CD8-positive, alpha-beta memory T cell (primary cell): ENCODE results near the gene SFI1. TPM values are rescaled to one million over a fixed set of nuclear protein-coding genes. Genes with fewer than 3 reads are reported as not detected.

Source experiments
- CTCF ChIA-PET: fragments of 350-600 bp; sonication (Branson Sonifier 250); formaldehyde crosslinking; loops from one replicate; lab custom pipeline; 2021; ENCODE audit warnings: antibody characterized with exemption; lab: Charles Lee
- POLR2A ChIA-PET: fragments of 350-600 bp; sonication (Branson Sonifier 250); formaldehyde crosslinking; loops from one replicate; lab custom pipeline; 2021; ENCODE audit warnings: antibody characterized with exemption; lab: Charles Lee
- DNase-seq, 5 donors: peaks; one replicate each; pipeline versions ENCODE4 v3.0.0 to v3.0.0-alpha.2; 2020 to 2022; ENCODE audit warnings: mixed read lengths in 1 of 5
- H3K27ac ChIP-seq: one replicate; pipeline ENCODE4 v1.7.0; 2013; ENCODE audit warnings: low read depth, mild to moderate bottlenecking, low read length, moderate library complexity
- H3K27me3 ChIP-seq: 2 replicates; pipeline ENCODE4 v1.7.0; 2013; ENCODE audit warnings: low read length, mild to moderate bottlenecking; ENCODE audit not compliant: insufficient read depth, poor library complexity, severe bottlenecking
- H3K36me3 ChIP-seq: 2 replicates; pipeline ENCODE4 v1.7.0; 2013; ENCODE audit warnings: mild to moderate bottlenecking, low read length, moderate library complexity; ENCODE audit not compliant: insufficient read depth
- H3K4me1 ChIP-seq: 2 replicates; pipeline ENCODE4 v1.7.0; 2013; ENCODE audit warnings: mild to moderate bottlenecking, low read length, moderate library complexity; ENCODE audit not compliant: insufficient read depth
- H3K4me3 ChIP-seq: 2 replicates; pipeline ENCODE4 v1.7.0; 2013; ENCODE audit warnings: mild to moderate bottlenecking, low read length
- H3K9me3 ChIP-seq: 2 replicates; pipeline ENCODE4 v1.7.0; 2013; ENCODE audit warnings: mild to moderate bottlenecking, low read length
- H3K27ac Mint-ChIP-seq, 8 donors: one replicate each; pipeline ENCODE4 v1.8.0; 2020 to 2021; ENCODE audit warnings: mixed read lengths in 8 of 8, mild to moderate bottlenecking in 6 of 8, inconsistent platforms in 3 of 8, moderate library complexity in 3 of 8
- H3K27me3 Mint-ChIP-seq, 2 donors: one replicate each; pipeline ENCODE4 v1.8.0; 2020 to 2021; ENCODE audit warnings: mixed read lengths in 2 of 2, mild to moderate bottlenecking in 1 of 2, moderate library complexity in 1 of 2
- H3K36me3 Mint-ChIP-seq, 3 donors: one replicate each; pipeline ENCODE4 v1.8.0; 2020 to 2021; ENCODE audit warnings: mixed read lengths in 3 of 3, inconsistent platforms in 1 of 3, mild to moderate bottlenecking in 1 of 3
- H3K4me1 Mint-ChIP-seq, 3 donors: one replicate each; pipeline ENCODE4 v1.8.0; 2020 to 2021; ENCODE audit warnings: mixed read lengths in 3 of 3, inconsistent platforms in 1 of 3, mild to moderate bottlenecking in 1 of 3
- H3K4me3 Mint-ChIP-seq, 7 donors: one replicate each; pipeline ENCODE4 v1.8.0; 2020 to 2021; ENCODE audit warnings: mixed read lengths in 7 of 7, mild to moderate bottlenecking in 6 of 7, moderate library complexity in 4 of 7, inconsistent platforms in 2 of 7
- H3K9me3 Mint-ChIP-seq, 5 donors: one replicate each; pipeline ENCODE4 v1.8.0; 2020 to 2022; ENCODE audit warnings: mixed read lengths in 5 of 5, mild to moderate bottlenecking in 3 of 5, moderate library complexity in 2 of 5, inconsistent platforms in 1 of 5
- polyA plus RNA-seq: library from polyadenylated mRNA; unstranded; fragments of 300-500 nt; fragmentation: Illumina TruSeq; gene quantifications from one replicate; pipeline ENCODE4 v1.2.3, GENCODE V29; 2021
- total RNA-seq, 2 experiments: library from RNA; stranded (reverse); gene quantifications; one replicate each; pipeline ENCODE4 v1.2.3, GENCODE V29; 2021

SFI1 gene
- total and polyA plus RNA-seq, 3 experiments from 2014 or later, result 34.8 to 129 (median 119) TPM

- Histone ChIP-seq H3K27me3 (no peaks in the 10 kb centered on the region), H3K4me1 (no peaks in the 10 kb centered on the region), H3K4me3 (no peak overlapping the region), H3K36me3 (peaks cover 34% of the 10 kb centered on the region), H3K9me3 (no peaks in the 10 kb centered on the region), H3K27ac (no peak overlapping the region)
- POLR2A ChIA-PET, result no interaction called here
- Mint-ChIP-seq H3K4me3 (no peak overlapping the region), H3K27ac (no peak overlapping the region), H3K36me3 (peaks cover 0 to 68% (median 9%) of the 10 kb centered on the region in 3 donors), H3K9me3 (no peaks in the 10 kb centered on the region), H3K4me1 (no peaks in the 10 kb centered on the region), H3K27me3 (no peaks in the 10 kb centered on the region)
- DNase-seq, result no peak
- CTCF ChIA-PET, result no interaction called here
Measured at GRCh38 chr22:31602259-31602952, 106.1 kb downstream of the SFI1 start.

DNA sequence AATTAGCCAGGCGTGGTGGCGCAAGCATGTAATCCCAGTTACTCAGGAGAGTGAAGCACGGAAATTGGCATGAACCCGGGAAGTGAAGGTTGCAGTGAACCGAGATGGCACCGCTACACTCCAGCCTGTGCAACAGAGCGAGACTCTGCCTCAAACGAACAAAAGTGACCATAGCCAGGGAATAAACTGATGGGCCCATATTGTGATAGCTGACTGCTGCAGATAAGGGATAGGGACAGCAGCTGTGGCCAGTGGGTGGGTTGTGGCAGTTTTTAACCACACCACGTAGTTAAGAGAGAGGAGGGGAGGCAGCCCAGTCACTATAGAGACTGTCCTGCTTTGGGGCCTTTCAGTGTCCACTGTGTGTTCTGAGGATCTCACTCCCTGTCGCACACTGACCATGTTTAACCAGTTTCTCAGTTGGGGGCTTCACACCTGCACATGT lies 106.8 kb downstream of the SFI1 start:
- H3K27ac Mint-ChIP-seq, result no peak overlapping the region
- CTCF ChIA-PET, result interaction anchor here (1.3 kb wide), 1 partner anchor 31 kb away, joined by 4 read pairs; no protein-coding TSS in a partner anchor

DNA sequence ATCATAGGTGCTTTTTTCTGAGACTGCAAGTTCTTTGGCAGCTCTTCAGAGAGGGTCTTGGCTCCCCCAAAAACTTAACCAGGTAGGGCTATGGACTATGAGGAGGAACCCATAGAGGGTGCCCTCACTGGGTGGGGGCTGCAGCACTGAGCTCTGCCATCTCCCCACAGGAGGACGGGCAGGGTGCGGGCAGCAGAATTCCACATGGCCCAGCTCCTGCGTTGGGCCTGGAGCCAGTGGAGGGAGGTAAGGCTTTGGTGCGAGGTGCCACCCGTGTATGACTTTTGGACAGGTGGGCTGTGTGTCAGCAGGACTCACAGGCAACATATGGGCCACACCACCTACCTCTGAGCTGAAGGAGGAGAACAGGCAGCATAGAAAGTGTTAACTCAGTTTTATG lies 107.2 kb downstream of the SFI1 start:
- H3K27ac Mint-ChIP-seq, result peak overlapping the region in 1 of 8 donors; percentile 27
- Histone ChIP-seq H3K9me3 (no peaks in the 10 kb centered on the region), H3K27me3 (no peaks in the 10 kb centered on the region), H3K36me3 (peaks cover 44% of the 10 kb centered on the region), H3K4me1 (no peaks in the 10 kb centered on the region), H3K4me3 (no peak overlapping the region), H3K27ac (peak overlapping the region; percentile 1)
- H3K9me3 Mint-ChIP-seq, result no peaks in the 10 kb centered on the region
- H3K36me3 Mint-ChIP-seq, result peaks cover 0 to 76% (median 9%) of the 10 kb centered on the region in 3 donors
- DNase-seq, result no peak
- no peak overlapping the region for H3K4me3 Mint-ChIP-seq
- H3K4me1 Mint-ChIP-seq, result no peaks in the 10 kb centered on the region
- POLR2A ChIA-PET, result no interaction called here
- CTCF ChIA-PET, result interaction anchor here (1.3 kb wide), 1 partner anchor 31 kb away, joined by 4 read pairs; no protein-coding TSS in a partner anchor
- no peaks in the 10 kb centered on the region for H3K27me3 Mint-ChIP-seq

More for the DNA sequence above, 106.8 kb downstream of the SFI1 start:
- H3K4me1 ChIP-seq, result no peaks in the 10 kb centered on the region
- Mint-ChIP-seq H3K4me1 (no peaks in the 10 kb centered on the region), H3K27me3 (no peaks in the 10 kb centered on the region), H3K4me3 (no peak overlapping the region), H3K9me3 (no peaks in the 10 kb centered on the region), H3K36me3 (peaks cover 0 to 73% (median 9%) of the 10 kb centered on the region in 3 donors)
- H3K27ac ChIP-seq, result peak overlapping the region; percentile 1
- H3K36me3 ChIP-seq, result peaks cover 40% of the 10 kb centered on the region
- no peak overlapping the region for H3K4me3 ChIP-seq
- no peaks in the 10 kb centered on the region for H3K27me3 ChIP-seq
- H3K9me3 ChIP-seq, result no peaks in the 10 kb centered on the region
- DNase-seq, result no peak
- POLR2A ChIA-PET, result no interaction called here

GRCh38 chr22:31604137-31604705 lies 107.9 kb downstream of the SFI1 start:
- CTCF ChIA-PET, result interaction anchor here (1.3 kb wide), 1 partner anchor 30 kb away, joined by 4 read pairs; no protein-coding TSS in a partner anchor
- Histone ChIP-seq H3K27me3 (no peaks in the 10 kb centered on the region), H3K36me3 (peaks cover 44% of the 10 kb centered on the region), H3K27ac (no peak overlapping the region), H3K4me3 (no peak overlapping the region), H3K9me3 (no peaks in the 10 kb centered on the region), H3K4me1 (no peaks in the 10 kb centered on the region)
- H3K27me3 Mint-ChIP-seq, result no peaks in the 10 kb centered on the region
- H3K4me3 Mint-ChIP-seq, result no peak overlapping the region
- peaks cover 0 to 80% (median 9%) of the 10 kb centered on the region in 3 donors for H3K36me3 Mint-ChIP-seq
- peak overlapping the region in 3 of 8 donors; percentile 27 to 66 (median 32) for H3K27ac Mint-ChIP-seq
- no peak for DNase-seq
- H3K9me3 Mint-ChIP-seq, result no peaks in the 10 kb centered on the region
- POLR2A ChIA-PET, result no interaction called here
- no peaks in the 10 kb centered on the region for H3K4me1 Mint-ChIP-seq

DNA sequence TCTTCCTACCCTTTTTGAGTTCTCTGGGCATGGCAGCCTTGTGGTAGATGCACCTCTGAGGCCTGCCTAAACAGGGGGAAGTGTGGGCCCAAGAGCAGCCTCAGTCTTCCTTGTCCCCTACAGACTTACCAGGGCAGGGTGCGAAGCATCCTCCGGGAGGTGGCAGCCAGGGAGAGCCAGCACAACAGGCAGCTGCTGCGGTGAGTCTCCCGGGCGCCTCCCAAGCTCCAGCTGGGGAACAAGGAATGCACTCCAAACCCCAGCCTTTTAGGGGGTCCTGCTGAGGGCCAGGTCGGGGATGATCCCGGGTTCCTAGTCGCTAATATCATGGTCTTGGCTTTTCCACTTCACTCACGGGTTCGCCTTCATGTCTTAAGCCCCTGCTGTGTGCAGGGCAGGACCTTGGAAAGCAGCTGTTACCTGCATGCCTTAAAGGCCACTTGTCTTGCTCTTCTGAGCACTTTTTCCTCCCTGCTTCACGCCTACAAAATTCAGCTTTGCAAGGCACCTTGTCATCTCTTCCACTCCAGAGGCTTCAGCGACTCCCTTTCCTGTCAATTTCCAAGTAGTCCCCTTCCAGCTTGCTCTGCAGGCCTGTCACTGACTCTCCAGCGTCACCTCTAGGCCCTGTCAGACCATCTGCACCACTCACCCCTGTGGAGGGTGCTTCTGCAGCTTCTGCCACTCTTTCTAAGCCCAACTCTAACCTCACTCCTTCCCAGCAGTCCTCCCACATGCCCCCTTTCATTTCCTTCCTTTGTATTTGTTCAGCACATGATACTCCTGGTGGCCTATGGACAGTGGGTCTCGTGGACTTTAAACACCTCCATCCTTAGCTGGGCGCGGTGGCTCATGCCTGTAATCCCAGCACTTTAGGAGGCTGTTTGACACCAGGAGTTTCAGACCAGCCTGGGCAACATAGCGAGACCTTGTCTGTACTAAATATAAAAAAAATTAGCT lies 108.7 kb downstream of the SFI1 start:
- Mint-ChIP-seq H3K4me1 (no peaks in the 10 kb centered on the region), H3K27ac (peak overlapping the region in 5 of 8 donors; percentile 15 to 64 (median 32)), H3K9me3 (no peaks in the 10 kb centered on the region), H3K4me3 (no peak overlapping the region), H3K27me3 (no peaks in the 10 kb centered on the region), H3K36me3 (peaks cover 0 to 88% (median 11%) of the 10 kb centered on the region in 3 donors)
- Histone ChIP-seq H3K36me3 (peaks cover 44% of the 10 kb centered on the region), H3K27ac (no peak overlapping the region), H3K4me3 (no peak overlapping the region), H3K9me3 (no peaks in the 10 kb centered on the region), H3K4me1 (no peaks in the 10 kb centered on the region), H3K27me3 (no peaks in the 10 kb centered on the region)
- DNase-seq, result no peak
- CTCF ChIA-PET, result no interaction called here
- POLR2A ChIA-PET, result no interaction called here

DNA sequence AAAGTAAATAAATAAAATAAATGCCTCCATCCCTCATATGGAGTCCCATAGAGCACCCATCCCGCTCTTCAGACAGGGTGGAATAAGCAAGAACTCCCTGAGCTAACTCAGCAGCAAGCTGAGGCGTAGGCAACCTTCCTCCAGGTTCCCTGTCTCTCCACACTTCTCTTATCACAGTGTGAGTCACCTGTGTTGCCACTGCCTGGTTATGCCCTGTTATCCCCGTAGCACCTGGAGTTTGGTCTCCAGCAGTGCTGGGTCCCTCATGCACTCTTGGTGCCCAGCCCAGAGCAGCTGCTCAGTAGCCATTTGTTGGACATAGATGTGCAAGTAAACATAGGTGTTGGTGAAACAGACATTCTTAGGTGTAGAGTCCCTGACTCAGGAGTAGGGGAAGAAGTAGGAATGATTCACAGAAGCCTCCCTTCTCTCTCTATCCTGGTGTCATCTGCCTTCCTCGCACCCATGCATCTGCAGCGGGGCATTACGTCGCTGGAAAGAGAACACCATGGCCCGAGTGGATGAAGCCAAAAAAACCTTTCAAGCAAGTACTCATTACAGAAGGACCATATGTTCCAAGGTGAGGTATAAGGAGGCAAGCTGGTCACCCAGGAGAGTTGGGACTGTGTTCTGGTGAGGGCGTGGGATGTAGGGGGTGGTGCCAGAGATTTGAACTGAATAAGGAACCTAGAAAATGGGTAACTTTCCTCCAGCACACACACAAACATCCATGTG lies 109.7 kb downstream of the SFI1 start:
- Histone ChIP-seq H3K4me3 (no peak overlapping the region), H3K27ac (no peak overlapping the region), H3K4me1 (no peaks in the 10 kb centered on the region), H3K9me3 (no peaks in the 10 kb centered on the region), H3K27me3 (no peaks in the 10 kb centered on the region), H3K36me3 (peaks cover 48% of the 10 kb centered on the region)
- POLR2A ChIA-PET, result interaction anchor here (0.7 kb wide), 1 partner anchor 133 kb away, joined by 4 read pairs; no protein-coding TSS in a partner anchor
- Mint-ChIP-seq H3K36me3 (peaks cover 0 to 89% (median 9%) of the 10 kb centered on the region in 3 donors), H3K27me3 (no peaks in the 10 kb centered on the region), H3K9me3 (no peaks in the 10 kb centered on the region), H3K4me1 (no peaks in the 10 kb centered on the region), H3K27ac (peak overlapping the region in 2 of 8 donors; percentile 12 to 54), H3K4me3 (no peak overlapping the region)
- DNase-seq, result no peak
- CTCF ChIA-PET, result no interaction called here

DNA sequence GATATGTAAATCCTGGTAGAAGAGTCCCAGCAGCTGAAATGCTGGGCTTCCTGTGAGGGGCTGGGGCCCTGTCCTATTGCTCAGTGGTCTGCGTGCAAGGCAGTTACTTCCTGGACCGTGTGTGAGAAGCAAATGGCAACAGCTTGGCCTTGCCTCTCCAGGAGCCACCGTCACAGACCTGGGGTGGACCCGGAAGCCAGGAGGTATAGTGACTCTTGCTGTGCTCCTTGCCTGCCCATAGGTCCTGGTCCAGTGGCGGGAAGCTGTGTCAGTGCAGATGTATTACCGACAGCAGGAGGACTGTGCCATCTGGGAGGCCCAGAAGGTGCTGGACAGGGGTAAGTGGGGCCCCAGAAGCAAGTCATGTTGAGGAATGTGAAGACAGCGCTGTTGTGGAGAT lies 111.4 kb downstream of the SFI1 start:
- no peak overlapping the region for H3K27ac ChIP-seq
- H3K36me3 ChIP-seq, result peaks cover 43% of the 10 kb centered on the region
- Mint-ChIP-seq H3K27ac (peak overlapping the region in 1 of 8 donors; percentile 70), H3K4me1 (no peaks in the 10 kb centered on the region), H3K36me3 (peaks cover 0 to 90% (median 9%) of the 10 kb centered on the region in 3 donors), H3K4me3 (no peak overlapping the region), H3K27me3 (peaks cover 0 to 2% of the 10 kb centered on the region in 2 donors), H3K9me3 (no peaks in the 10 kb centered on the region)
- no peak overlapping the region for H3K4me3 ChIP-seq
- ChIA-PET POLR2A (no interaction called here), CTCF (no interaction called here)
- no peaks in the 10 kb centered on the region for H3K9me3 ChIP-seq
- DNase-seq, result no peak
- no peaks in the 10 kb centered on the region for H3K4me1 ChIP-seq
- no peaks in the 10 kb centered on the region for H3K27me3 ChIP-seq
